ENCODE results near the gene MACROD2. TPM values are rescaled to one million over a fixed set of nuclear protein-coding genes. Genes with fewer than 3 reads are reported as not detected.

The MACROD2 gene
- total RNA-seq, 4 donors from 2014 or later = 8.7 to 17.8 (median 10.8) TPM

- H3K27ac ChIP-seq = no peak overlapping the region
- 88% methylated on average over 6 of the region's 6 CpGs for WGBS, 2 donors
- no peak overlapping the region for H3K4me3 ChIP-seq (replicated peaks in 1 of 3)
- H3K27me3 ChIP-seq = no peaks in the 10 kb centered on the region
- H3K36me3 ChIP-seq = no peaks in the 10 kb centered on the region
- DNase-seq = no peak
- no peak for TF ChIP-seq POLR2A (IDR thresholded peaks at IDR 0.05)
- TF ChIP-seq CTCF (IDR thresholded peaks at IDR 0.05) = no peak
- H3K4me1 ChIP-seq = no peaks in the 10 kb centered on the region
- H3K9me3 ChIP-seq = no peaks in the 10 kb centered on the region
- intact Hi-C loops (cut with DNase I) = no loop called here
These were observed 1589.2 kb downstream of the MACROD2 start for GRCh38 chr20:15584507-15584906.

- Histone ChIP-seq H3K36me3 (no peaks in the 10 kb centered on the region), H3K27ac (no peak overlapping the region), H3K9me3 (no peaks in the 10 kb centered on the region), H3K4me3 (replicated peaks in 1 of 3) (no peak overlapping the region), H3K27me3 (no peaks in the 10 kb centered on the region), H3K4me1 (peaks cover 0 to 5% of the 10 kb centered on the region in 2 donors)
- 91 to 92% methylated on average over 4 of the region's 4 CpGs for WGBS, 2 donors
- no peak for DNase-seq
- intact Hi-C loops (cut with DNase I) = no loop called here
- TF ChIP-seq CTCF (IDR thresholded peaks at IDR 0.05) (no peak), POLR2A (IDR thresholded peaks at IDR 0.05) (no peak)
These were observed 1597.8 kb downstream of the MACROD2 start for GRCh38 chr20:15593081-15593480.

GRCh38 chr20:15594158-15594695, 1598.9 kb downstream of the MACROD2 start:
- Histone ChIP-seq H3K9me3 (no peaks in the 10 kb centered on the region), H3K27me3 (no peaks in the 10 kb centered on the region), H3K27ac (no peak overlapping the region), H3K4me3 (replicated peaks in 1 of 3) (no peak overlapping the region), H3K4me1 (peaks cover 0 to 5% of the 10 kb centered on the region in 2 donors), H3K36me3 (no peaks in the 10 kb centered on the region)
- no peak for DNase-seq
- TF ChIP-seq POLR2A (IDR thresholded peaks at IDR 0.05) (no peak), CTCF (IDR thresholded peaks at IDR 0.05) (no peak)
- intact Hi-C loops (cut with DNase I) = no loop called here
- 77 to 78% methylated on average over 2 of the region's 2 CpGs for WGBS, 2 donors

- WGBS, 2 donors = 63 to 74% methylated on average over 3 of the region's 3 CpGs
- intact Hi-C loops (cut with DNase I) = no loop called here
- H3K27me3 ChIP-seq = no peaks in the 10 kb centered on the region
- H3K36me3 ChIP-seq = no peaks in the 10 kb centered on the region
- H3K4me3 ChIP-seq (replicated peaks in 1 of 3) = no peak overlapping the region
- TF ChIP-seq POLR2A (IDR thresholded peaks at IDR 0.05) (no peak), CTCF (IDR thresholded peaks at IDR 0.05) (no peak)
- H3K9me3 ChIP-seq = no peaks in the 10 kb centered on the region
- H3K27ac ChIP-seq = no peak overlapping the region
- H3K4me1 ChIP-seq = peaks cover 0 to 5% of the 10 kb centered on the region in 2 donors
- peak; percentile 5 to 14 for DNase-seq
These were observed 1601.0 kb downstream of the MACROD2 start for GRCh38 chr20:15596220-15596890.

GRCh38 chr20:15597306-15597705, 1602.0 kb downstream of the MACROD2 start:
- Histone ChIP-seq H3K36me3 (no peaks in the 10 kb centered on the region), H3K4me3 (replicated peaks in 1 of 3) (no peak overlapping the region), H3K27me3 (no peaks in the 10 kb centered on the region), H3K9me3 (no peaks in the 10 kb centered on the region), H3K4me1 (peaks cover 0 to 5% of the 10 kb centered on the region in 2 donors), H3K27ac (no peak overlapping the region)
- WGBS, 2 donors = 72 to 75% methylated on average over 2 of the region's 2 CpGs
- intact Hi-C loops (cut with DNase I) = no loop called here
- DNase-seq = no peak
- TF ChIP-seq POLR2A (IDR thresholded peaks at IDR 0.05) = no peak
- no peak for TF ChIP-seq CTCF (IDR thresholded peaks at IDR 0.05)
